Immature natural killer cell (primary cell): ENCODE measurements around the gene COL4A1. TPM values are rescaled to one million over a fixed set of nuclear protein-coding genes. Genes with fewer than 3 reads are reported as not detected.

Experiments used
- DNase-seq, 3 donors: peaks; one replicate each; pipeline ENCODE4 v3.0.0; 2022; ENCODE audit warnings: mixed read lengths in 1 of 3
- H3K27ac Mint-ChIP-seq, 6 donors: one replicate each; pipeline ENCODE4 v1.8.0; 2020; ENCODE audit warnings: mixed read lengths in 6 of 6, mild to moderate bottlenecking in 5 of 6, inconsistent platforms in 4 of 6, moderate library complexity in 3 of 6
- H3K27me3 Mint-ChIP-seq, 3 donors: one replicate each; pipeline ENCODE4 v1.8.0; 2020 to 2021; ENCODE audit warnings: low read depth in 3 of 3, mild to moderate bottlenecking in 3 of 3, mixed read lengths in 3 of 3, moderate library complexity in 3 of 3, inconsistent platforms in 1 of 3
- H3K36me3 Mint-ChIP-seq, 3 donors: one replicate each; pipeline ENCODE4 v1.8.0; 2020; ENCODE audit warnings: mixed read lengths in 3 of 3, inconsistent platforms in 2 of 3, mild to moderate bottlenecking in 2 of 3
- H3K4me1 Mint-ChIP-seq, 2 donors: one replicate each; pipeline ENCODE4 v1.8.0; 2020; ENCODE audit warnings: inconsistent platforms in 2 of 2, mild to moderate bottlenecking in 2 of 2, mixed read lengths in 2 of 2, moderate library complexity in 1 of 2
- H3K4me3 Mint-ChIP-seq, 5 donors: one replicate each; pipeline ENCODE4 v1.8.0; 2020; ENCODE audit warnings: mild to moderate bottlenecking in 5 of 5, mixed read lengths in 5 of 5, inconsistent platforms in 3 of 5, moderate library complexity in 3 of 5
- H3K9me3 Mint-ChIP-seq, 6 donors: one replicate each; pipeline ENCODE4 v1.8.0; 2020; ENCODE audit warnings: mild to moderate bottlenecking in 6 of 6, mixed read lengths in 6 of 6, inconsistent platforms in 4 of 6, moderate library complexity in 3 of 6
- polyA plus RNA-seq, 3 donors: library from polyadenylated mRNA; unstranded; fragments of 300-500 nt; fragmentation: Illumina TruSeq; gene quantifications; one replicate each; pipeline ENCODE4 v1.2.3, GENCODE V29; 2021

COL4A1 gene
- polyA plus RNA-seq, 3 donors from 2014 or later = not detected

- Mint-ChIP-seq H3K27ac (no peak overlapping the region), H3K36me3 (no peaks in the 10 kb centered on the region), H3K4me3 (no peak overlapping the region), H3K27me3 (peaks cover 2 to 6% (median 2%) of the 10 kb centered on the region in 3 donors), H3K9me3 (no peaks in the 10 kb centered on the region), H3K4me1 (no peaks in the 10 kb centered on the region)
- no peak for DNase-seq
Measured at GRCh38 chr13:110347088-110347487, 40.1 kb upstream of the COL4A1 start.

- Mint-ChIP-seq H3K9me3 (no peaks in the 10 kb centered on the region), H3K27me3 (peaks cover 2 to 6% (median 2%) of the 10 kb centered on the region in 3 donors), H3K27ac (no peak overlapping the region), H3K36me3 (no peaks in the 10 kb centered on the region), H3K4me3 (no peak overlapping the region), H3K4me1 (peaks cover 1 to 3% of the 10 kb centered on the region in 2 donors)
- DNase-seq = no peak
Measured at GRCh38 chr13:110346661-110347067, 39.7 kb upstream of the COL4A1 start.

- H3K36me3 Mint-ChIP-seq = no peaks in the 10 kb centered on the region
- no peak for DNase-seq
- no peaks in the 10 kb centered on the region for H3K9me3 Mint-ChIP-seq
- no peak overlapping the region for H3K27ac Mint-ChIP-seq
- no peak overlapping the region for H3K4me3 Mint-ChIP-seq
- peaks cover 11 to 12% of the 10 kb centered on the region in 2 donors for H3K4me1 Mint-ChIP-seq
- H3K27me3 Mint-ChIP-seq = peaks cover 0 to 5% (median 2%) of the 10 kb centered on the region in 3 donors
Measured at GRCh38 chr13:110345701-110346100, 38.7 kb upstream of the COL4A1 start.

DNA sequence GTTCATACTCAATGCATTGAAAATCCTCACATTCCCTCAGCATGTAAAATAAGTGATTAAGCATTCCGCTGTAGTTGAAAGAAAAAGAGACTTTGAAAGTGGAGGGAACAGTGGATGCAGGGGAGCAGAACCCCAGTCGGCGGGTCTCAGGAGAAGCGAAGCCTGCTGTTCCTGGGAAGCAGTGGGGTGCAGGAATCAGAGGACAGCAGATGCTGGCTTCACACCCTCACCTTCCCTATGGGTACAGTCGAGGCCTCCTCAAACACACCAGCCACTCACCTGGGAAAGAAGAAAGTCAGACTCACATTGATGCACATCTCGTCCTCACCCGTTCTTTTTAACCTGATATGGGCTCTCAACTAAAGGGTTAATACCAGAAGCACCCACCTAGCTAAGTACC lies 38.3 kb upstream of the COL4A1 start:
- Mint-ChIP-seq H3K4me1 (peaks cover 15 to 17% of the 10 kb centered on the region in 2 donors), H3K4me3 (no peak overlapping the region), H3K36me3 (no peaks in the 10 kb centered on the region), H3K27me3 (peaks cover under 1 to 4% (median 2%) of the 10 kb centered on the region in 3 donors), H3K9me3 (no peaks in the 10 kb centered on the region), H3K27ac (no peak overlapping the region)
- DNase-seq = no peak

DNA sequence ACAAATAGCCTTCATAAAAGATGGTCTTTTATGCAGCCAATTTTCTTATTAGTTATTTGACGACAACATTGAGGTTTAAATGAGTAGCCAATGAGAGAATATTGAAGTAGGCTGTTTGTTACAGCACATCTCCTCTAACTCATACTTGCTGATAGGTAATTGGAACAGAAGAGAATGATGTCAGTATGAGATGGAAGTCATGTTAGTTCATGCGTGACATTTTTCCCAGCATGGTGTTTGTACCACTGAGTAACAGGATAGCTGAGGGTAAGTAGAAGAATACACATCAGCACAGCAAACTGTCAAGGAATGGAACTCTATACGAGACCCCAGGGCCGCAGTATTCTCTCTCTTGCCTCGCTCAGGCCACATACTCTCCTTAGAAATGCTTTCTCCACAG lies 37.4 kb upstream of the COL4A1 start:
- Mint-ChIP-seq H3K36me3 (no peaks in the 10 kb centered on the region), H3K9me3 (peaks cover 0 to 1% (median 0%) of the 10 kb centered on the region in 6 donors), H3K4me3 (no peak overlapping the region), H3K27ac (no peak overlapping the region), H3K4me1 (peaks cover 20 to 26% of the 10 kb centered on the region in 2 donors), H3K27me3 (peaks cover 2 to 9% (median 4%) of the 10 kb centered on the region in 3 donors)
- no peak for DNase-seq

GRCh38 chr13:110343241-110343865 lies 36.4 kb upstream of the COL4A1 start:
- peaks cover 2 to 9% (median 4%) of the 10 kb centered on the region in 3 donors for H3K27me3 Mint-ChIP-seq
- H3K27ac Mint-ChIP-seq = no peak overlapping the region
- no peak for DNase-seq
- no peak overlapping the region for H3K4me3 Mint-ChIP-seq
- H3K9me3 Mint-ChIP-seq = peaks cover 0 to 1% (median 0%) of the 10 kb centered on the region in 6 donors
- no peaks in the 10 kb centered on the region for H3K36me3 Mint-ChIP-seq
- peaks cover 20 to 32% of the 10 kb centered on the region in 2 donors for H3K4me1 Mint-ChIP-seq

DNA sequence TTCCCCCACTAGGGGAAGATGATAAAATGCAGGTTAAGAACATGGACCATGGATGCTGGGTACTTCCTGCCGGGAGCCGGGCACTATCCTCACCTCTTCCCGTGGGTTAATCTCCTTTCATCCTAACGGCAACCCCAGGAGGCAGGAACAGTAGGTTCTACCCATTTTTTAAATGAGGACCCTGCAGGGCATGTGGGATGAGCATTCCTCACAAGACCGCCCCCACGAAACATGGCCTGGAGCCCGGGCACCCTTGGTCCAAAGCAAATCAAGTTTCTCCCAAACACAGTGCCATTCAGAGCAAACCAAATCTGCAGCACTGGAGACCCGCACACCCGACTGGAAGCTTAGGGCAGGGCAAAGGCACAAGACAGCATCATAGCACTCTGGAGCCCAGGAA lies 35.5 kb upstream of the COL4A1 start:
- peaks cover 20 to 32% of the 10 kb centered on the region in 2 donors for H3K4me1 Mint-ChIP-seq
- DNase-seq = no peak
- no peaks in the 10 kb centered on the region for H3K36me3 Mint-ChIP-seq
- H3K27me3 Mint-ChIP-seq = peaks cover 1 to 9% (median 2%) of the 10 kb centered on the region in 3 donors
- peaks cover 0 to 1% (median 0%) of the 10 kb centered on the region in 6 donors for H3K9me3 Mint-ChIP-seq
- H3K4me3 Mint-ChIP-seq = no peak overlapping the region
- H3K27ac Mint-ChIP-seq = no peak overlapping the region

GRCh38 chr13:110341445-110342244 lies 34.7 kb upstream of the COL4A1 start:
- Mint-ChIP-seq H3K4me3 (peak overlapping the region; percentile 71 to 79 (median 72)), H3K27me3 (peaks cover 1 to 9% (median 2%) of the 10 kb centered on the region in 3 donors)
- no peak for DNase-seq

GRCh38 chr13:110340812-110341444 lies 34.0 kb upstream of the COL4A1 start:
- H3K27ac Mint-ChIP-seq = peak overlapping the region in 4 of 6 donors; percentile 27 to 83 (median 56)
- peaks cover 1 to 9% (median 4%) of the 10 kb centered on the region in 3 donors for H3K27me3 Mint-ChIP-seq
- H3K36me3 Mint-ChIP-seq = no peaks in the 10 kb centered on the region
- peak overlapping the region; percentile 71 to 79 (median 72) for H3K4me3 Mint-ChIP-seq
- peak; percentile 10 to 36 (median 26) for DNase-seq
- H3K4me1 Mint-ChIP-seq = peaks cover 20 to 32% of the 10 kb centered on the region in 2 donors
- peaks cover 0 to 1% (median 0%) of the 10 kb centered on the region in 6 donors for H3K9me3 Mint-ChIP-seq

More at GRCh38 chr13:110341445-110342244, 34.7 kb upstream of the COL4A1 start:
- H3K36me3 Mint-ChIP-seq = no peaks in the 10 kb centered on the region
- H3K4me1 Mint-ChIP-seq = peaks cover 20 to 32% of the 10 kb centered on the region in 2 donors
- H3K9me3 Mint-ChIP-seq = peaks cover 0 to 1% (median 0%) of the 10 kb centered on the region in 6 donors
- H3K27ac Mint-ChIP-seq = peak overlapping the region in 5 of 6 donors; percentile 27 to 83 (median 40)

- Mint-ChIP-seq H3K4me1 (peaks cover 20 to 32% of the 10 kb centered on the region in 2 donors), H3K4me3 (peak overlapping the region; percentile 71 to 79 (median 72)), H3K36me3 (no peaks in the 10 kb centered on the region), H3K27me3 (peaks cover 4 to 9% (median 5%) of the 10 kb centered on the region in 3 donors), H3K27ac (peak overlapping the region in 1 of 6 donors; percentile 84), H3K9me3 (peaks cover 0 to 1% (median 0%) of the 10 kb centered on the region in 6 donors)
- no peak for DNase-seq
Measured at GRCh38 chr13:110339975-110340550, 33.1 kb upstream of the COL4A1 start.

GRCh38 chr13:110339263-110339662 lies 32.3 kb upstream of the COL4A1 start:
- Mint-ChIP-seq H3K36me3 (no peaks in the 10 kb centered on the region), H3K4me1 (peaks cover 20 to 32% of the 10 kb centered on the region in 2 donors), H3K27ac (no peak overlapping the region), H3K27me3 (peaks cover 4 to 9% (median 7%) of the 10 kb centered on the region in 3 donors), H3K4me3 (peak overlapping the region in 1 of 5 donors; percentile 50), H3K9me3 (peaks cover 0 to 1% (median 0%) of the 10 kb centered on the region in 6 donors)
- DNase-seq = no peak

DNA sequence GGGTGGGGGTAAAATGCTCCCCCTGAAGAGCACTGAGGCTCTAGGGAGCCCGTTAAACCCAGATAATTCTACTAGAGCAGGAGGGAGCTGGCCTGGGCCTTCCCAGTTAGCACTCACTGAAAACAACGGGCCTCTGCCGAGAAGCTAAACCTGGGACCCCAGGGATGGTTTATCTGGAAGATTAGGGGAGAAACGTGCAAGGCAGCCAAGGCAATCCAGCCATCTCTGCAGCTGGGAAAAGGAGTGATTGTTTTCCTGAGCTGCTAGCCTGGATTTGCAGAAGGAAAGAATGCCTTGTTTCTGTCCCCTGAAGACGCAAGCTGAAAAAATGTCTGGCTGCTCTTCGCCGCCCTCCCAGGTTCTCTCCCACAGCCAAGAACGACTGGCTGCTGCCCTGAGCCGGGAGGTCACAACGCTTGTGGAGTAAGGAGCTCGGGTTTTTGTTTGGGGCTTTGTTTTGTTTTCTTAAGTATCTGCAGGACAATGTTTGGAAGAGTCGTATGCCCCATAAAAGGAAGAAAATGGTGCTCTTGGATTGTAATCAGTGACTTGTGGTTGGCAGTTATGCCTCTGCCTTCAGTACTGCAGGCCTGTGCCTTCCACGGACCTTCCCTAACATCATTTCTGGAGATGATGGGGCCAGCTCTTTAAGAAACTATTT lies 31.6 kb upstream of the COL4A1 start:
- DNase-seq = no peak
- no peaks in the 10 kb centered on the region for H3K36me3 Mint-ChIP-seq
- H3K4me1 Mint-ChIP-seq = peaks cover 20 to 32% of the 10 kb centered on the region in 2 donors
- H3K9me3 Mint-ChIP-seq = peaks cover 0 to 1% (median 0%) of the 10 kb centered on the region in 6 donors
- no peak overlapping the region for H3K27ac Mint-ChIP-seq
- H3K4me3 Mint-ChIP-seq = no peak overlapping the region
- peaks cover 4 to 9% (median 7%) of the 10 kb centered on the region in 3 donors for H3K27me3 Mint-ChIP-seq

GRCh38 chr13:110337247-110337646 lies 30.3 kb upstream of the COL4A1 start:
- H3K27me3 Mint-ChIP-seq = peaks cover 2 to 10% (median 9%) of the 10 kb centered on the region in 3 donors
- no peak overlapping the region for H3K4me3 Mint-ChIP-seq
- DNase-seq = no peak
- H3K4me1 Mint-ChIP-seq = peaks cover 20 to 32% of the 10 kb centered on the region in 2 donors
- peaks cover 0 to 1% (median 0%) of the 10 kb centered on the region in 6 donors for H3K9me3 Mint-ChIP-seq
- peak overlapping the region in 1 of 6 donors; percentile 40 for H3K27ac Mint-ChIP-seq
- H3K36me3 Mint-ChIP-seq = no peaks in the 10 kb centered on the region
